ENCODE data around the gene SP4. TPM values are rescaled to one million over a fixed set of nuclear protein-coding genes. Genes with fewer than 3 reads are reported as not detected.
"Not testable (repeated sequence)": the region's sequence is repeated elsewhere in the genome, so short reads cannot be mapped to it uniquely, and the experiment has no call there.

Gene SP4
- total RNA-seq, 2 donors from 2014 or later, result 5.8 to 6.5 TPM

DNA sequence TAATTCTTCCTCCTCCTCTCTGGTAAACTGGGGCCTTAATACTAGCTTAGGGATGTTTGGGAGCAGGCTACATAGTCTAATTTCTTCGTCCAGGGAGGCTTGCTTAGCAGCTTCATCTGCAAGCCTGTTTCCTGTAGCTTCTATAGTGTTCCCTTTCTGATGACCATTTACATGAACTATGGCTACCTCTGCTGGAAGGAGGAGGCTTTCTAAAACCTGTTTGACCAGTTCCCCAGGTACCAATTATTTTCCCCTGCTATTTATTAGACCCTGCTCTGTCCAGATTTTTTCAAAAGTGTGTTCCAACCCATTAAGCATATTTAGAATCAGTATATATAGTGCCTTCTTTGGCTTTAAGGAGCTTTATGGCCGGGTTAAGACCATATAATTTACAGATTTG lies 76.1 kb downstream of the SP4 start:
- no peak for DNase-seq (ENCODE audit: low spot score)
- intact Hi-C loops (cut with DNase I), result no loop called here

- no peak for DNase-seq (ENCODE audit: low spot score)
- intact Hi-C loops (cut with DNase I), result no loop called here
Measured at GRCh38 chr7:21507627-21508343, 79.9 kb downstream of the SP4 start.

GRCh38 chr7:21508538-21508937 lies 80.7 kb downstream of the SP4 start:
- DNase-seq (ENCODE audit: low spot score), result no peak
- intact Hi-C loops (cut with DNase I), result no loop called here

GRCh38 chr7:21514062-21514461 lies 86.2 kb downstream of the SP4 start:
- no peak for DNase-seq (ENCODE audit: low spot score)
- intact Hi-C loops (cut with DNase I), result no loop called here

- intact Hi-C loops (cut with DNase I), result no loop called here
- DNase-seq (ENCODE audit: low spot score), result no peak
Measured at GRCh38 chr7:21524680-21525079, 96.8 kb downstream of the SP4 start.

- intact Hi-C loops (cut with DNase I), result no loop called here
- DNase-seq (ENCODE audit: low spot score), result no peak
Measured at GRCh38 chr7:21526007-21526406, 98.1 kb downstream of the SP4 start.

DNA sequence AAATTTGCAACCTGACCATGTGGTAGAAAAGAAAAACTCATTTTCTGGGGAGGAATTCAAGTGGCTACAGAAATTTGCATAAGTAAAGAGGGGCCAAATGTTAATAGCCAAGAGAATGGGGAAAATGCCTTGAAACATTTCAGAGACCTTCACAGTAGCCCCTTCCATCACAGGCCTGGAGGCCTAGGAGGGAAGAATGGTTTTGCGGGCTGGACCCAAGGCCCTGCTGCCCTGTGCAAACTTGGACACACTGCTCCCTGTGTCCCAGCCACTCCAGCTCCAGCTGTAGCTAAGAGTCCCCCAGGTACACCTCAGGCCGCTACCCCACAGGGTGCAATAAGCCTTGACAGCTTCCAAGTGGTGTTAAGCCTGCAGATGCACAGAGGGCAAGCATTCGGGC lies 98.6 kb downstream of the SP4 start:
- intact Hi-C loops (cut with DNase I), result no loop called here
- DNase-seq (ENCODE audit: low spot score), result no peak

- intact Hi-C loops (cut with DNase I); DNase-seq (ENCODE audit: low spot score): not testable (repeated sequence)
Measured at GRCh38 chr7:21532485-21532884, 104.6 kb downstream of the SP4 start.

- intact Hi-C loops (cut with DNase I); DNase-seq (ENCODE audit: low spot score): not testable (repeated sequence)
Measured at GRCh38 chr7:21533646-21534045, 105.8 kb downstream of the SP4 start.

- intact Hi-C loops (cut with DNase I); DNase-seq (ENCODE audit: low spot score): not testable (repeated sequence)
Measured at GRCh38 chr7:21536445-21537118, 108.7 kb downstream of the SP4 start.

DNA sequence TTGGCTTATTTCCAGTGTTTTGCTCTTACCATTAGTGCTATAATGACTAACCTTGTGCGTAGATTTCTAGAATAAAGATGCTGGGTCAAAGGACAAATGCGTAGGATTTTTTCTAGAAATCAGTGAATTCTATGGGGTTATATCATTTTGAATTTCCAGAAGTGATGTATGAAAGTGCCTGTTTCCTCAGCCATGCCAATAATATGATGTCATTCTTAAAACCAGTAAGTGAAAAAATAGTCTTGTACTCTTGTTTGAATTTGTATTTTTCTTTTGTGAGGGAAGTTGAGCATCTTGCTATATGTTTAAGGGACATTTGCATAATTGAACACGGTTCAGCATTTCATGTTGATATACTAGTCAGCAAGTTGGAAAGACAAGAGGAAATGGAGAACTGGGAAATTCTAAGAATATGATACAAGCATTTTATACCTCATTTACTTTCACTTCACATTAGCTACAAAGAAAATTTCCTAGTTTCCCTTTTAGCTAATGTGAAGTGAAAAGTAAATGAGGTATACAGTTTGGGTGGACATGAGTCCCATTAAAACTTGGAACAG lies 111.1 kb downstream of the SP4 start:
- intact Hi-C loops (cut with DNase I), result no loop called here
- DNase-seq (ENCODE audit: low spot score), result no peak

DNA sequence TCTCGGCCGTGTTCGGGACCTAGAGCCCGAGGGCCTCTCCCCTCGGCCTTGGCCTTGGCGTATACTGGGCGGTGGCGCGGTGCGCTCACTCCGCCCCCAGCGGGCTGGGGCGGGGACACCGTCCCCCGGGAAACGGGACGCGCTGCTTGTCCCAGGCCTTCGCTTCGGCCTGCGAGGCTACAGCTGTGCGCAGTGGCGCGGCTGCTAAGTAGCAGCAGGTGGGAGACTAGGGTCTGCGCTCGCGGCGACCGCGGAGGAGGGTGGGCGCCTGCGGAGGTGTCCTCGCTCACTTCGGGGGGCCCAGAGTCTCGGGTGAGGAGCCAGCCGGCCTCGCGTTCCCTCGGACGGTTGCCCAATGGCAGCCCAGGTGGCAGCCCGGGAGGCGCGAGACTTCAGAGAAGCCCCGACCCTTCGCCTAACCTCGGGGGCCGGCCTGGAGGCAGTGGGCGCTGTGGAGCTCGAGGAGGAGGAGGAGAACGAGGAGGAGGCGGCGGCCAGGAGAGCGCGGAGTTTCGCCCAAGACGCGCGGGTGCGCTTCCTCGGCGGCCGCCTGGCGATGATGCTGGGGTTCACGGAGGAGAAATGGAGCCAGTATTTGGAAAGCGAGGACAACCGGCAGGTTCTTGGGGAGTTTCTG lies 115.1 kb downstream of the SP4 start, which contains the start of gene DNAH11:
Gene DNAH11, plus strand, starts transcription at position 149 of the 637 bp plus-strand sequence. Its CDS starts 207 bp downstream, at position 356.
- no peak for DNase-seq (ENCODE audit: low spot score)
- intact Hi-C loops (cut with DNase I), result loop anchor here in 1 of 2 donors (1.0 to 5.0 kb wide), 2 partner anchors 15 to 1841 kb away; no protein-coding TSS in a partner anchor

DNA sequence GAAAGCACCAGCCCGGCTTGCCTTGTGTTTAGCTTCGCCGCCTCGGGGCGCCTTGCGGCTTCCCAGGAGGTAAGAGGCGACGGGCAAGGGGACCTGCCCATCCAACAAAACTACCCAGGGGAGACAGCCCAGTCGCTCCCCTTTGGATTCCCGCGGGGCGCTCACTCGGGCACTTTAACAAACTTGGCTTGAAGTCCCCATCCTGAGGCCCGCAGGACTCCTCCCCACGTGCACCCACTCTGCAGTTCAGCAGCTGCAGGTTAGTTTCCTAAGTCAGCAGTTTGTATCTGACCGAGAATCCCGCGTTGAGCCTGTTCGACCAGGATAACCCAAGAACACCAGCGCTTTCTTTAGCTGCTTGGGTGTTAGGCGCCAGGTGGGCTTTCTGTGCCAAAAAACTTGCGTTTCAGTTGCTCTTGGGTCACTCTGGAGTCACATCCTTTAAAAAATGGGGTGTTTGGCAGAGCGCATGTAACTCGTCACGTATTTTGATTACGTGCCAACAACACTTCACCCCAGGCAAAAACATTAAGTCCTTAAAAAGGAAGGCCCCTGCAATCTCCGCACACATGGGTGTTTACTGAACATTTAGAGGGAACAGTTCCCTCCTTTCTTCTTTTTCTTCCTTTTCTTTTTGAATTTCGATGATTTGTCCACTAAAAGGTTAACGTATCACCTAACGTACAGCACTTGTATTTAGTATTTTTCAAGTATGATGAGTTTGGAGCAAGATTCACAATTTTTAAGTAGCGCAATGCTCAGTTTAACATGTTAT lies 115.8 kb downstream of the SP4 start:
- intact Hi-C loops (cut with DNase I), result loop anchor here in 1 of 2 donors (5.0 kb wide), 1 partner anchor 1841 kb away; no protein-coding TSS in a partner anchor
- DNase-seq (ENCODE audit: low spot score), result no peak

DNA sequence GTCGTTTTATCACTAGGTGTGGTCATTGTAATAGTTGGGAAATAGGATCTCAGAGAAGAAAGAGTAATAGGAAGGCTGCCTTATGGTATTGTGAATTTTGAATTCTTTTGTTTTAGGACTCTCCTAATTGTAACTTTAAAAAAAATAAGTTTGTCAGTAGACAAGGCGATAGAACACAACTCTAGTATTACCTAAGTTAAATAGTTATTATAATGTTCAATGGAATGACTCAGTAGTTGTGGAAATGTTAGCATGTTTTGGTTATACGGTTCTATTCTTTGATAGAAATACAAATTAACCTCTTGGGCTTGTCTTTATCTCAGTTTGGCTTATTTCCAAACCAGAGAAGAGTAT lies 116.4 kb downstream of the SP4 start:
- intact Hi-C loops (cut with DNase I), result loop anchor here in 1 of 2 donors (5.0 kb wide), 1 partner anchor 1842 kb away; no protein-coding TSS in a partner anchor
- no peak for DNase-seq (ENCODE audit: low spot score)

DNA sequence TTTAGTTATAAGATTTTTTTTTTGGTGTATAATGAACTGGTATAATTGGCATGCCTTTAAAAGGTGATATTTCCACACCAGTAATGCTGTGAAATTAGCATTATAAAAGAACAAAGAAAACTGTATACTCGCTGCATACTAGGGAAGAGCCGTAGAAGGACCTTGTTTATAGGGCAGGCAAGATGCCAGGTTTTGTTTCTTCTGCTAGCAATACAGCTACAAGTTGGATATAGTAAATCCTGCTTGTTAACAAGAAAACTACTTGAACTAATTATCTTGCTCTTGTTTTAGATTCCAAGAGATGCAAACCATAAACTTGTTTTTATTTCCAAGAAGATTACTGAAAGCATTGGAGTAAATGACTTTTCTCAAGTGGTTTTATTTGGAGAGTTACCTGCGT lies 116.8 kb downstream of the SP4 start:
- no peak for DNase-seq (ENCODE audit: low spot score)
- intact Hi-C loops (cut with DNase I), result loop anchor here in 1 of 2 donors (5.0 kb wide), 1 partner anchor 1842 kb away; no protein-coding TSS in a partner anchor

DNA sequence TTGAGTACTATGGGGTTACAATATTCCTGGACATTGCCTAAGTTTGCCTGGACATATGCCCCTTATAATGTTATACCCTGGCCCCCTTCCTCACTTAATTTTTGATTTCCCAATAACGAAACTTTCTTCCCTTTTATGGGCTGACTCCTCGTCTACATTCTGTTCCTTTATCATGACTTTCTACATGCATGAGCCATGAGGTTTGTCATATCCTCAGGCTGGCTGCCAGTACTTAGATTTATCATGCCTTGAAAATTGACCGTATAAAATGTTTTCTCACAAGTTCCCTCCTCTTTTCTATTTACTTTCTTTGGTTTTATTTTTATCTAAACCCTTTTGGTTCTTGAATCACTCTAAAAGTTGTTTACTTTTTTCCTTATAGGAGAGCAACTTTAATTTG lies 119.6 kb downstream of the SP4 start:
- intact Hi-C loops (cut with DNase I), result no loop called here
- DNase-seq (ENCODE audit: low spot score), result no peak

DNA sequence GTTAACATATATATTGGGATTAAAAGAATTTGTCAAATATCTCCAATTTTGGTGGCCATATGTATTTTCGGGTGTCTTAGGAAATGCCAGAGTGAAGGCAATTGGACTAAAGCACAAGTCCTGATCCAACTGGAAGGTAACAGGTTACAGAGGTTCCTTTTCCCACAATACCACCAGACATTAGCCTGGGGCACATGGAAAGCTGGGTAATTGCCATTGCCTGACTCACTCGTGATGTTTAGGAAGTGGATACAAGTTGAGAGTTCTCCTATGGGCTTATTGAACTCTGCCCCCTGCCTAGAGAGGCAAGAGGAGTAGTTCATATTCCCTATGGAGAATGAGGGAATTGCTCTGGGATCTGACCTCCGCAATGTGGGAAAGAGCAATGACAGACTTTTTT lies 120.6 kb downstream of the SP4 start:
- DNase-seq (ENCODE audit: low spot score), result no peak
- intact Hi-C loops (cut with DNase I), result no loop called here

DNA sequence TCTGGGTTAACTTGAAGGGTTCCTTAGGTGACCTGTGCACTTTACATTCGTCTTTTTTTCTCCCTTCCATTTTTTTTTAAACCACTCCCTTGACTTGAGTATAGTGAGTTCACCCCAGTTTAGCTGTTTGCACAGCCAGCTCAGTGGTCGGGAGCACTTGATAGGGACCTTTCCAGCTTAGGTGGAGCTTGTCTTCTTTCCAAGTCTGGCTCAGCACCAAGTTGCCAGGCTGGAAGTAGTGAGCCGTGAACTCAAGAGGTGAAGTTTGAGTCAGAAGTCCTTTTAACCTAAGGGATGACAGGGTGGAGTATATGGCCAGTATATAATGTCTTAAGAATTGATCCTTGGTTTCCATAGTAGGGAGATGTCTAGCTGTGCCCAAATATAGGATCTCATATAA lies 122.2 kb downstream of the SP4 start:
- no peak for DNase-seq (ENCODE audit: low spot score)
- intact Hi-C loops (cut with DNase I), result no loop called here

- no peak for DNase-seq (ENCODE audit: low spot score)
- intact Hi-C loops (cut with DNase I), result no loop called here
Measured at GRCh38 chr7:21550821-21551531, 123.1 kb downstream of the SP4 start.
